GM12878 (cell line): ENCODE results near the gene CAMK2B. TPM values are rescaled to one million over a fixed set of nuclear protein-coding genes. Genes with fewer than 3 reads are reported as not detected.

ENCODE experiments used
- BHLHE40 ChIP-seq, 2 experiments: fragments of 450-650 bp in 1 of 2; IDR thresholded peaks; 2 replicates each; pipeline ENCODE4 v1.6.1; 2011 to 2017; ENCODE audit warnings: low read depth in 2 of 2, borderline replicate concordance in 1 of 2, improper control_type of control experiment in 1 of 2, low read length in 1 of 2, mild to moderate bottlenecking in 1 of 2
- CREB1 ChIP-seq: IDR thresholded peaks from 2 replicates; pipeline ENCODE4 v1.6.1; 2012; ENCODE audit warnings: low read depth, mild to moderate bottlenecking, inconsistent platforms
- CREM ChIP-seq: IDR thresholded peaks from 2 replicates; pipeline ENCODE4 v1.6.1; 2014; ENCODE audit warnings: antibody characterized with exemption, low read depth
- JUNB ChIP-seq: IDR thresholded peaks from 2 replicates; pipeline ENCODE4 v1.6.1; 2016; ENCODE audit warnings: antibody characterized with exemption, mild to moderate bottlenecking
- MTA3 ChIP-seq: IDR thresholded peaks from 2 replicates; pipeline ENCODE4 v1.6.1; 2012; ENCODE audit warnings: low read length, inconsistent platforms, borderline replicate concordance
- MYC ChIP-seq: IDR thresholded peaks from 2 replicates; pipeline ENCODE4 v1.6.1; 2011; ENCODE audit warnings: mild to moderate bottlenecking, low read length, moderate library complexity, inconsistent platforms; ENCODE audit not compliant: insufficient read depth, insufficient replicate concordance, insufficient read length, severe bottlenecking
- NFYA ChIP-seq: IDR thresholded peaks from 2 replicates; pipeline ENCODE4 v1.6.1; 2011; ENCODE audit warnings: low read depth, mild to moderate bottlenecking, low read length, improper control_type of control experiment, borderline replicate concordance
- PML ChIP-seq: IDR thresholded peaks from 2 replicates; pipeline ENCODE4 v1.6.1; 2012; ENCODE audit warnings: low read length, inconsistent platforms
- SREBF2 ChIP-seq: IDR thresholded peaks from 2 replicates; pipeline ENCODE4 v1.6.1; 2012; ENCODE audit warnings: mild to moderate bottlenecking, low read length
- ZNF207 ChIP-seq: fragments of 450-650 bp; IDR thresholded peaks from 2 replicates; pipeline ENCODE4 v1.6.1; 2014; ENCODE audit warnings: antibody characterized with exemption, mild to moderate bottlenecking, borderline replicate concordance
- polyA plus RNA-seq, 11 experiments: library from polyadenylated mRNA; depleted of rRNA in 4 of 11; unstranded in 6 of 11; stranded (reverse) in 5 of 11; fragments of >200 nt; fragmentation: Nextera tagmentation in 4 of 11; fragmentation: Illumina TruSeq in 1 of 11; extraction: Ambion mirVana in 4 of 11; extraction: Trizol in 1 of 11; gene quantifications; 1 replicate in 1 of 11; 2 replicates in 10 of 11; pipeline versions ENCODE4 v1.2.1 to v1.2.3, GENCODE V29; 2011 to 2016; ENCODE audit warnings: inconsistent platforms in 2 of 11, missing spikeins in 2 of 11, low read depth in 1 of 11
- total RNA-seq, 4 experiments: library from RNA; depleted of rRNA in 3 of 4; stranded (reverse); fragments of >200 nt in 3 of 4; fragmentation: Illumina TruSeq in 1 of 4; extraction: Trizol in 1 of 4; gene quantifications; 2 replicates each; pipeline versions ENCODE4 v1.2.1 to v1.2.3, GENCODE V29; 2013 to 2021
- TF ChIP-seq, protein P1 (sequence below): IDR thresholded peaks from 2 replicates; pipeline ENCODE4 v1.6.1; 2012; ENCODE audit warnings: low read depth, low read length, improper control_type of control experiment
- TF ChIP-seq, protein P2 (sequence below): IDR thresholded peaks from 2 replicates; pipeline ENCODE4 v1.6.1; 2011; ENCODE audit warnings: mild to moderate bottlenecking, low read depth, low read length, moderate library complexity; ENCODE audit not compliant: insufficient replicate concordance
- TF ChIP-seq, protein P3 (sequence below): IDR thresholded peaks from 2 replicates; pipeline ENCODE4 v1.6.1; 2012; ENCODE audit warnings: low read depth, low read length, improper control_type of control experiment
- TF ChIP-seq, protein P4 (sequence below): IDR thresholded peaks from 2 replicates; pipeline ENCODE4 v1.6.1; 2011; ENCODE audit warnings: low read depth, mild to moderate bottlenecking, low read length, moderate library complexity, borderline replicate concordance; ENCODE audit errors: extremely low read depth
- TF ChIP-seq, protein P5 (sequence below): fragments of 450-650 bp; IDR thresholded peaks from 2 replicates; pipeline ENCODE4 v1.6.1; 2016; ENCODE audit warnings: mild to moderate bottlenecking
- TF ChIP-seq, protein P6 (sequence below): IDR thresholded peaks from 2 replicates; pipeline ENCODE4 v1.6.1; 2011; ENCODE audit warnings: borderline replicate concordance, low read depth, mild to moderate bottlenecking, moderate library complexity, low read length; ENCODE audit not compliant: insufficient read depth, poor library complexity, severe bottlenecking

CAMK2B gene
- total and polyA plus RNA-seq, 10 of the 15 experiments (the other 5 are each of a cell fraction or from before 2014, with no cell fraction given): 0.06 to 0.23 (median 0.11) TPM; not detected in 5

DNA sequence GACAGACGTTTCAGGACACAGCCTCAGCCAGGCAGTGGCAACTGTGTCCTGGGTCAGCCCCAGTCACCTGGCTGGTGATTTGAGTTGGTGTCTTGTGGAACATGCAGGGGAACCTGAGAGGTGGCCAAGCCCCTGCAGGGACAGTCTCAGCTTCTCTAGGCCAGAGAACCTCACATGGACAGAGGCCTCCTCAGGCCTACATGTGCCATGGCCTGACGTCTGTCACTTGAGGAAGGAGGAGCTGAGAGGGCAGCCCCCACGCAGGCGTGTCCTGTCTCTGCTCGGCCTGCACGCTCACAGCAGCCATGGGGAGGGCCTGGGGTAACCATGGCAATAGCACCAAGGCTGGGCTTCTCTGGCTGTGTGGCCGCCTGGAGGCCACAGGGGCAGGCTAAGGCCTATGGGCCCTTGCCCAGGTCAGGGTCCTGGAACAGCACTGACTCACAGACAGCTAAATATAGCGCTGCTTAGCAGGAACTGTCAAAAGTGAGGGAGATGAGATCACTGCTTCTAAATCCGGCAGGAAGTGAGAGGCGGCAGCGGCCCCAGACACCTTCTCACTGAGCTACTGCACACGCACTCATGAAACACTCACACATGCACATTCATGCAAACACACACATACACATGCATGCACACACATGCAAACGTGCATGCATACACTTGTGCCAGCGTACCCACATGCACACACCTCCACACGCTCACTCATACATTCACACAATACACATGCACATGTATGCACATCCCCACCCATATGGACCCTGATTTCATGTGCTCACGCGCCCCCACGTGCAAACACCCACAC lies 67.6 kb downstream of the CAMK2B start (continued):
- TF ChIP-seq, protein P1, sequence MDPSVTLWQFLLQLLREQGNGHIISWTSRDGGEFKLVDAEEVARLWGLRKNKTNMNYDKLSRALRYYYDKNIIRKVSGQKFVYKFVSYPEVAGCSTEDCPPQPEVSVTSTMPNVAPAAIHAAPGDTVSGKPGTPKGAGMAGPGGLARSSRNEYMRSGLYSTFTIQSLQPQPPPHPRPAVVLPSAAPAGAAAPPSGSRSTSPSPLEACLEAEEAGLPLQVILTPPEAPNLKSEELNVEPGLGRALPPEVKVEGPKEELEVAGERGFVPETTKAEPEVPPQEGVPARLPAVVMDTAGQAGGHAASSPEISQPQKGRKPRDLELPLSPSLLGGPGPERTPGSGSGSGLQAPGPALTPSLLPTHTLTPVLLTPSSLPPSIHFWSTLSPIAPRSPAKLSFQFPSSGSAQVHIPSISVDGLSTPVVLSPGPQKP: no peak
- TF ChIP-seq MTA3 (peak; percentile 62; the same call in 1 of the 2 replicates), JUNB (peak; percentile 90), CREM (peak; percentile 87; the same call in 1 of the 2 replicates), SREBF2 (no peak), CREB1 (peak; percentile 62), MYC (peak; percentile 79), BHLHE40 (IDR thresholded peaks at IDR 0.05; ENCODE audit: borderline replicate concordance in 1 of 2, low read depth in 2 of 2, low read length in 1 of 2) (peak; percentile 95 to 99; a peak in 3 of 4 replicates), ZNF207 (peak; percentile 53; the same call in 1 of the 2 replicates), NFYA (no peak), PML (peak; percentile 65; the same call in 1 of the 2 replicates)
- TF ChIP-seq, protein P2, sequence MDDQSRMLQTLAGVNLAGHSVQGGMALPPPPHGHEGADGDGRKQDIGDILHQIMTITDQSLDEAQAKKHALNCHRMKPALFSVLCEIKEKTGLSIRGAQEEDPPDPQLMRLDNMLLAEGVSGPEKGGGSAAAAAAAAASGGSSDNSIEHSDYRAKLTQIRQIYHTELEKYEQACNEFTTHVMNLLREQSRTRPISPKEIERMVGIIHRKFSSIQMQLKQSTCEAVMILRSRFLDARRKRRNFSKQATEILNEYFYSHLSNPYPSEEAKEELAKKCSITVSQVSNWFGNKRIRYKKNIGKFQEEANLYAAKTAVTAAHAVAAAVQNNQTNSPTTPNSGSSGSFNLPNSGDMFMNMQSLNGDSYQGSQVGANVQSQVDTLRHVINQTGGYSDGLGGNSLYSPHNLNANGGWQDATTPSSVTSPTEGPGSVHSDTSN: peak; percentile 49
- TF ChIP-seq, protein P3, sequence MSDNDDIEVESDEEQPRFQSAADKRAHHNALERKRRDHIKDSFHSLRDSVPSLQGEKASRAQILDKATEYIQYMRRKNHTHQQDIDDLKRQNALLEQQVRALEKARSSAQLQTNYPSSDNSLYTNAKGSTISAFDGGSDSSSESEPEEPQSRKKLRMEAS: peak; percentile 87
- TF ChIP-seq, protein P4, sequence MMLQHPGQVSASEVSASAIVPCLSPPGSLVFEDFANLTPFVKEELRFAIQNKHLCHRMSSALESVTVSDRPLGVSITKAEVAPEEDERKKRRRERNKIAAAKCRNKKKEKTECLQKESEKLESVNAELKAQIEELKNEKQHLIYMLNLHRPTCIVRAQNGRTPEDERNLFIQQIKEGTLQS: no peak
- TF ChIP-seq, protein P5, sequence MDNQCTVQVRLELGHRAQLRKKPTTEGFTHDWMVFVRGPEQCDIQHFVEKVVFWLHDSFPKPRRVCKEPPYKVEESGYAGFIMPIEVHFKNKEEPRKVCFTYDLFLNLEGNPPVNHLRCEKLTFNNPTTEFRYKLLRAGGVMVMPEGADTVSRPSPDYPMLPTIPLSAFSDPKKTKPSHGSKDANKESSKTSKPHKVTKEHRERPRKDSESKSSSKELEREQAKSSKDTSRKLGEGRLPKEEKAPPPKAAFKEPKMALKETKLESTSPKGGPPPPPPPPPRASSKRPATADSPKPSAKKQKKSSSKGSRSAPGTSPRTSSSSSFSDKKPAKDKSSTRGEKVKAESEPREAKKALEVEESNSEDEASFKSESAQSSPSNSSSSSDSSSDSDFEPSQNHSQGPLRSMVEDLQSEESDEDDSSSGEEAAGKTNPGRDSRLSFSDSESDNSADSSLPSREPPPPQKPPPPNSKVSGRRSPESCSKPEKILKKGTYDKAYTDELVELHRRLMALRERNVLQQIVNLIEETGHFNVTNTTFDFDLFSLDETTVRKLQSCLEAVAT: peak; percentile 54; the same call in 1 of the 2 replicates
- TF ChIP-seq, protein P6, sequence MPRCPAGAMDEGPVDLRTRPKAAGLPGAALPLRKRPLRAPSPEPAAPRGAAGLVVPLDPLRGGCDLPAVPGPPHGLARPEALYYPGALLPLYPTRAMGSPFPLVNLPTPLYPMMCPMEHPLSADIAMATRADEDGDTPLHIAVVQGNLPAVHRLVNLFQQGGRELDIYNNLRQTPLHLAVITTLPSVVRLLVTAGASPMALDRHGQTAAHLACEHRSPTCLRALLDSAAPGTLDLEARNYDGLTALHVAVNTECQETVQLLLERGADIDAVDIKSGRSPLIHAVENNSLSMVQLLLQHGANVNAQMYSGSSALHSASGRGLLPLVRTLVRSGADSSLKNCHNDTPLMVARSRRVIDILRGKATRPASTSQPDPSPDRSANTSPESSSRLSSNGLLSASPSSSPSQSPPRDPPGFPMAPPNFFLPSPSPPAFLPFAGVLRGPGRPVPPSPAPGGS: peak; percentile 97
- TF ChIP-seq, all 136 proteins: peak for 68
